B cell (primary cell): ENCODE data around the gene LCP1. TPM values are rescaled to one million over a fixed set of nuclear protein-coding genes. Genes with fewer than 3 reads are reported as not detected.

Experiments used
- ATAC-seq: fragments of 200-7000 bp; cut with Tn5 transposase; one replicate; pipeline ENCODE4 v1.10.0; 2021; ENCODE audit warnings: low read depth, mild to moderate bottlenecking, moderate number of reproducible peaks, moderate library complexity
- CTCF ChIA-PET: fragments of 350-600 bp; sonication (Branson Sonifier 250); formaldehyde crosslinking; loops from one replicate; lab custom pipeline; 2021; ENCODE audit warnings: antibody characterized with exemption, inconsistent platforms; lab: Charles Lee
- POLR2A ChIA-PET: fragments of 350-600 bp; sonication (Branson Sonifier 250); formaldehyde crosslinking; loops from one replicate; lab custom pipeline; 2021; ENCODE audit warnings: antibody characterized with exemption; lab: Charles Lee
- DNase-seq: peaks from one replicate; pipeline ENCODE4 v3.0.0; 2013
- H2AFZ ChIP-seq: 2 replicates; pipeline ENCODE4 v1.6.1; 2012; ENCODE audit warnings: mild to moderate bottlenecking, low read depth, low read length; ENCODE audit not compliant: insufficient read depth, poor library complexity, severe bottlenecking
- H3K27ac ChIP-seq, 2 donors: 1 replicate in 1 of 2; 2 replicates in 1 of 2; pipeline ENCODE4 v1.5.1; 2012 to 2013; ENCODE audit warnings: low read length in 2 of 2, mild to moderate bottlenecking in 2 of 2, moderate library complexity in 1 of 2
- H3K27me3 ChIP-seq, 4 experiments: fragments of 200-600 bp in 1 of 4; sonication (generic) in 1 of 4; replicated peaks in 1 of 4; 1 replicate in 2 of 4; 2 replicates in 2 of 4; pipeline versions ENCODE4 v1.6.1 to v1.7.0; 2013 to 2016; ENCODE audit warnings: low read length in 3 of 4, mild to moderate bottlenecking in 2 of 4, mixed read lengths in 1 of 4, moderate library complexity in 1 of 4; ENCODE audit not compliant: insufficient read depth in 4 of 4, control insufficient read depth in 3 of 4; ENCODE audit errors: control extremely low read depth in 1 of 4
- H3K36me3 ChIP-seq, 2 experiments: replicated peaks in 1 of 2; 1 replicate in 1 of 2; 2 replicates in 1 of 2; pipeline versions ENCODE4 v1.6.1 to v1.7.1; 2013; ENCODE audit warnings: low read length in 1 of 2; ENCODE audit not compliant: insufficient read depth in 2 of 2, control insufficient read depth in 1 of 2; ENCODE audit errors: control extremely low read depth in 1 of 2, extremely low read depth in 1 of 2
- H3K4me1 ChIP-seq, 2 donors: fragments of 200-600 bp in 1 of 2; sonication (generic) in 1 of 2; 1 replicate in 1 of 2; 2 replicates in 1 of 2; pipeline versions ENCODE4 v1.5.1 to v1.6.1; 2013 to 2017; ENCODE audit warnings: low read length in 2 of 2; ENCODE audit not compliant: control insufficient read depth in 2 of 2, insufficient read depth in 2 of 2
- H3K4me2 ChIP-seq: replicated peaks from 2 replicates; pipeline ENCODE3; 2012; ENCODE audit warnings: mild to moderate bottlenecking, low read depth, low read length; ENCODE audit not compliant: poor library complexity, severe bottlenecking
- H3K4me3 ChIP-seq, 5 experiments: fragments of 200-600 bp in 1 of 5; sonication (generic) in 1 of 5; 1 replicate in 3 of 5; 2 replicates in 2 of 5; pipeline versions ENCODE4 v1.5.1 to v1.7.0; 2011 to 2016; ENCODE audit warnings: low read length in 4 of 5, mild to moderate bottlenecking in 4 of 5, low read depth in 2 of 5, control low read depth in 1 of 5, moderate library complexity in 1 of 5; ENCODE audit not compliant: insufficient read depth in 1 of 5; ENCODE audit errors: control extremely low read depth in 1 of 5, extremely low read depth in 1 of 5
- H3K79me2 ChIP-seq: fragments of 200-600 bp; sonication (generic); one replicate; pipeline ENCODE4 v1.6.0; 2016; ENCODE audit warnings: low read length; ENCODE audit not compliant: control insufficient read depth, insufficient read depth
- H3K9ac ChIP-seq: fragments of 200-600 bp; sonication (generic); 2 replicates; pipeline ENCODE4 v1.6.1; 2017; ENCODE audit warnings: mild to moderate bottlenecking, low read length, moderate library complexity
- H3K9me3 ChIP-seq, 3 donors: one replicate each; pipeline versions ENCODE4 v1.6.1 to v1.7.1; 2013; ENCODE audit warnings: low read length in 2 of 3; ENCODE audit not compliant: control insufficient read depth in 2 of 3, insufficient read depth in 1 of 3; ENCODE audit errors: control extremely low read depth in 1 of 3
- H4K20me1 ChIP-seq: 2 replicates; pipeline ENCODE4 v1.6.0; 2012; ENCODE audit warnings: mild to moderate bottlenecking, low read length; ENCODE audit not compliant: insufficient read depth, control insufficient read depth, poor library complexity, severe bottlenecking
- H3K27ac Mint-ChIP-seq: one replicate; pipeline ENCODE4 v1.8.0; 2021; ENCODE audit warnings: mixed read lengths
- H3K27me3 Mint-ChIP-seq: one replicate; pipeline ENCODE4 v1.8.0; 2021; ENCODE audit warnings: mixed read lengths
- H3K4me1 Mint-ChIP-seq: one replicate; pipeline ENCODE4 v1.8.0; 2021; ENCODE audit warnings: mixed read lengths
- H3K4me3 Mint-ChIP-seq: one replicate; pipeline ENCODE4 v1.8.0; 2021; ENCODE audit warnings: mixed read lengths
- H3K9me3 Mint-ChIP-seq: one replicate; pipeline ENCODE4 v1.8.0; 2022; ENCODE audit warnings: mixed read lengths; ENCODE audit not compliant: insufficient read depth
- EZH2 ChIP-seq: IDR thresholded peaks from 2 replicates; pipeline ENCODE4 v1.6.1; 2012; ENCODE audit warnings: borderline replicate concordance, low read depth, mild to moderate bottlenecking, moderate library complexity, low read length; ENCODE audit not compliant: insufficient read depth, poor library complexity, severe bottlenecking
- WGBS: methylation state at CpG from one replicate; pipeline ENCODE4 v1.1.5; 2013; ENCODE audit warnings: missing lambda C conversion rate; ENCODE audit not compliant: insufficient coverage; 5-methylcytosine and 5-hydroxymethylcytosine counted together
- intact Hi-C: fragments of 100-400 bp; cut with micrococcal nuclease; formaldehyde crosslinking; loops from one replicate; pipeline ENCODE4 v1.10.0; 2022
- polyA plus RNA-seq: library from polyadenylated mRNA; depleted of rRNA; stranded (reverse); fragments of >200 nt; gene quantifications from 2 replicates; pipeline ENCODE4 v1.2.3, GENCODE V29; 2012
- total RNA-seq, 2 donors: library from RNA; stranded (reverse); fragments of 120-200 nt in 1 of 2; gene quantifications; 1 replicate in 1 of 2; 2 replicates in 1 of 2; pipeline versions ENCODE4 v1.2.3 to v1.2.4, GENCODE V29; 2013 to 2022
- TF ChIP-seq, protein P1 (sequence below): fragments of 200-600 bp; IDR thresholded peaks from one replicate; pipeline ENCODE4 v1.8.0; 2022; ENCODE audit warnings: antibody characterized with exemption, mild to moderate bottlenecking

LCP1 gene
- total and polyA plus RNA-seq, 2 donors (not counting 1 experiment from before 2014, with no cell fraction given): 151 to 243 TPM

- H3K27ac Mint-ChIP-seq: no peak overlapping the region
- TF ChIP-seq, protein P1, sequence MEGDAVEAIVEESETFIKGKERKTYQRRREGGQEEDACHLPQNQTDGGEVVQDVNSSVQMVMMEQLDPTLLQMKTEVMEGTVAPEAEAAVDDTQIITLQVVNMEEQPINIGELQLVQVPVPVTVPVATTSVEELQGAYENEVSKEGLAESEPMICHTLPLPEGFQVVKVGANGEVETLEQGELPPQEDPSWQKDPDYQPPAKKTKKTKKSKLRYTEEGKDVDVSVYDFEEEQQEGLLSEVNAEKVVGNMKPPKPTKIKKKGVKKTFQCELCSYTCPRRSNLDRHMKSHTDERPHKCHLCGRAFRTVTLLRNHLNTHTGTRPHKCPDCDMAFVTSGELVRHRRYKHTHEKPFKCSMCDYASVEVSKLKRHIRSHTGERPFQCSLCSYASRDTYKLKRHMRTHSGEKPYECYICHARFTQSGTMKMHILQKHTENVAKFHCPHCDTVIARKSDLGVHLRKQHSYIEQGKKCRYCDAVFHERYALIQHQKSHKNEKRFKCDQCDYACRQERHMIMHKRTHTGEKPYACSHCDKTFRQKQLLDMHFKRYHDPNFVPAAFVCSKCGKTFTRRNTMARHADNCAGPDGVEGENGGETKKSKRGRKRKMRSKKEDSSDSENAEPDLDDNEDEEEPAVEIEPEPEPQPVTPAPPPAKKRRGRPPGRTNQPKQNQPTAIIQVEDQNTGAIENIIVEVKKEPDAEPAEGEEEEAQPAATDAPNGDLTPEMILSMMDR: no peak
- no peak for TF ChIP-seq EZH2
- DNase-seq: no peak
- WGBS: no CpG with 5 or more reads among the region's 1 CpG
- no peaks in the 10 kb centered on the region for H3K9me3 ChIP-seq
- POLR2A ChIA-PET: no interaction called here
- no peak for ATAC-seq
- no peak overlapping the region for H3K9ac ChIP-seq
- no peak overlapping the region for H3K4me3 ChIP-seq
- intact Hi-C loops: no loop called here
- H3K4me1 Mint-ChIP-seq: peaks cover 6% of the 10 kb centered on the region
- CTCF ChIA-PET: no interaction called here
- peaks cover 0 to 7% of the 10 kb centered on the region in 2 donors for H3K4me1 ChIP-seq
- H3K27ac ChIP-seq: no peak overlapping the region
- H3K36me3 ChIP-seq: no peaks in the 10 kb centered on the region
- H3K4me3 Mint-ChIP-seq: no peak overlapping the region
- peaks cover 10% of the 10 kb centered on the region for H3K27me3 Mint-ChIP-seq
- H3K4me2 ChIP-seq: no peak overlapping the region
- H2AFZ ChIP-seq: no peak overlapping the region
- H3K79me2 ChIP-seq: no peaks in the 10 kb centered on the region
- no peaks in the 10 kb centered on the region for H4K20me1 ChIP-seq
- H3K27me3 ChIP-seq: peaks cover 0 to 4% (median 0%) of the 10 kb centered on the region in 4 experiments
- H3K9me3 Mint-ChIP-seq: no peaks in the 10 kb centered on the region
These were observed 81.7 kb downstream of the LCP1 start for GRCh38 chr13:46100191-46100815.

DNA sequence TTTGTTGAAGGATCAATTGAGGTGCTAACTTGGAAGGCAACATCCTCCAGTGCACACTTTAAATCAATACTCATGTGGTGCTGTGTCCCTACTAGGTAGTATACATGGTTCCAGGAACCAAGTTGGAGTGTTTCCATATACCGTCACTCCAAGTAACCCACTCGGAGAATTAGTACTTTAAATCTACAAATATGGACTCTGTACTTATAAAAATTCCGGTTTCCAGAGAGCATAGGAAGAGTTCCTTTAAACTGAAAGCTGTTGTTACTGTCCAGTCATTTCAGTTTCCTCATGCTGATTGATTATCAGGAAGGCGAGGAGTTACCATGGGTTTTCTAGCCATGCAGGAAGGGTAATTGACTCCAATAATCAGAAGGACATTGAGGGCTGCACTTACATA, 84.3 kb downstream of the LCP1 start:
- ATAC-seq (no peak), DNase-seq (no peak)
- no peak overlapping the region for H3K4me3 Mint-ChIP-seq
- H3K4me2 ChIP-seq: no peak overlapping the region
- TF ChIP-seq EZH2: no peak
- WGBS: 100% methylated on average over 1 of the region's 4 CpGs
- H3K79me2 ChIP-seq: no peaks in the 10 kb centered on the region
- H3K4me1 Mint-ChIP-seq: peaks cover 6% of the 10 kb centered on the region
- intact Hi-C loops: no loop called here
- CTCF ChIA-PET: interaction anchor here (1.2 kb wide), 1 partner anchor 28 kb away, joined by 3 read pairs; no protein-coding TSS in a partner anchor
- no peak overlapping the region for H3K4me3 ChIP-seq
- H3K9me3 ChIP-seq: no peaks in the 10 kb centered on the region
- H3K36me3 ChIP-seq: no peaks in the 10 kb centered on the region
- peaks cover 0 to 4% (median 0%) of the 10 kb centered on the region in 4 experiments for H3K27me3 ChIP-seq
- H4K20me1 ChIP-seq: no peaks in the 10 kb centered on the region
- no peak overlapping the region for H3K9ac ChIP-seq
- no peaks in the 10 kb centered on the region for H3K9me3 Mint-ChIP-seq
- H3K4me1 ChIP-seq: peaks cover 0 to 7% of the 10 kb centered on the region in 2 donors
- H3K27ac ChIP-seq: no peak overlapping the region
- no peak overlapping the region for H3K27ac Mint-ChIP-seq
- H3K27me3 Mint-ChIP-seq: peaks cover 29% of the 10 kb centered on the region
- POLR2A ChIA-PET: no interaction called here
- no peak overlapping the region for H2AFZ ChIP-seq
